ENCODE results near the gene GPR173. TPM values are rescaled to one million over a fixed set of nuclear protein-coding genes. Genes with fewer than 3 reads are reported as not detected.

The GPR173 gene
- total and polyA plus RNA-seq, 2 experiments from 2014 or later = 0.92 to 7.7 TPM

DNA sequence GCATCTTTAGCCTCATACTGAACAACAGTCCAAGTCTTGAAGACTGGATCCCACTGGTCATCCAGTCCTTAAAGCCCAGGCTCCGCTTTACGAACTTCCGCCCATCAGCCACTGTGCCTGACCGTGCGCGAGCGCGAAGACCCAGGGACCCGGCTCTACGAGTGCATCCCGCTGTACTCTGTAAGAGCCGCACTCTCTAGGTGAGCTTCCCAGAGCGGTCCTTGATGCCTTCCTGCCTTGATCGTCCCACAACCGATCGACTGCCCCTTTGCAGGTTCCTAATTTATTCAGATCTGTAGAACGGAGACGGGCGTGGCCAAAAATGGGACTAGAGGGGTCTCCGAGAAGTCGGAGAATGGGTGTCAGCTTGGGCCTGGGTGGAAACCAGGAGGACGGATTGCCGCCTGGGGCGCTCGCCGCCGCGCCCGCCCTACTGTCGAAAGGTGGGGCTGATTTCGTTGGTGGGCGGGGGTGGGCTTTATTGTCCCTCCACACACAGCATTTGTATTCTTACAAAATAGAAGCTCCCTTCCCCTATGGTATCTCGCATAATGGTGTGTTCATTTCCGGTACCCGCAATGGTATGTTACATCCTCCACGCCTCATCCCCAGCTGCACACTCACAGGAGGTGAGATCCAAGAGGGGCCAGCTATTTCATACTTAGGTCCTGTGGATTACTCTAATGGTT, 48.0 kb upstream of the GPR173 start:
- Histone ChIP-seq H3F3A (replicated peaks; ENCODE audit: low read depth) (no peaks in the 10 kb centered on the region), H3K4me1 (ENCODE audit: insufficient read depth) (no peaks in the 10 kb centered on the region), H4K20me1 (replicated peaks; ENCODE audit: insufficient read depth) (no peaks in the 10 kb centered on the region), H3K27ac (ENCODE audit: low read depth) (no peak overlapping the region), H2AFZ (peak overlapping the region; percentile 90; the same call in 1 of the 2 replicates), H3K79me2 (replicated peaks; ENCODE audit: insufficient read depth) (no peaks in the 10 kb centered on the region), H3K36me3 (ENCODE audit: insufficient read depth) (no peaks in the 10 kb centered on the region), H3K4me3 (peak overlapping the region; percentile 59), H3K4me2 (peak overlapping the region; percentile 79), H3K27me3 (ENCODE audit: insufficient read depth) (peaks cover 30% of the 10 kb centered on the region), H3K9me2 (ENCODE audit: insufficient read depth) (no peaks in the 10 kb centered on the region)
- TF ChIP-seq ZNF331 (CRISPR knock-in tag; IDR thresholded peaks at IDR 0.05; ENCODE audit: low read depth) (no peak), ZNF462 (CRISPR knock-in tag; IDR thresholded peaks at IDR 0.05) (no peak), NANOG (IDR thresholded peaks at IDR 0.05; ENCODE audit: borderline replicate concordance) (no peak)
- Mint-ChIP-seq H3K27me3 (ENCODE audit: insufficient read depth, low read depth, poor library complexity) (peaks cover 4% of the 10 kb centered on the region), H3K9me3 (no peaks in the 10 kb centered on the region), H3K36me3 (ENCODE audit: low read depth) (no peaks in the 10 kb centered on the region), H3K4me3 (peak overlapping the region; percentile 63; the same call in 2 of the 3 replicates), H3K4me1 (0 out of 3 replicates have a peak, but pooled peaks cover 4% of the 10 kb centered on the region), H3K27ac (no peak overlapping the region)
- ATAC-seq (peak; percentile 63), DNase-seq (ENCODE audit: low spot score) (peak; percentile 39)

DNA sequence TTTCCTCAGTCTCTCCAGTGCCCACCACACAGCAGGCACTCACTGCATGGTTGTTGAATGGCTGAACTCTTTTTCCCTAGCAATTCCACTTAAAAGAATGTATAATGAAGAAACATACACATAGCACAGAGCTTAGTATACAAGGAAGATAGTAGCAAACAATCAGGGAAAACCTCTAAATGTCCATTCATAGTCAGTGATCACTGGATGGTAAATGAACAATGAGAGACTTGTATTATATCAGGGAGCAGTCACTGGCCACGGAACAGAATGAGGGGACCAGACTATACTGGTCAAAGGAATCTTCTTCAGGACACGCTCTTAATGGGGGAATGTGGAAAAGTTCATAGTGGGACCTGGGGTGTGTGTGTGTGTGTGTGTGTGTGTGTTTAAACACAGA, 46.6 kb upstream of the GPR173 start:
- Histone ChIP-seq H2AFZ (no peak overlapping the region), H3K27me3 (ENCODE audit: insufficient read depth) (peaks cover 30% of the 10 kb centered on the region), H3K4me1 (ENCODE audit: insufficient read depth) (no peaks in the 10 kb centered on the region), H3K4me2 (no peak overlapping the region), H4K20me1 (replicated peaks; ENCODE audit: insufficient read depth) (no peaks in the 10 kb centered on the region), H3K36me3 (ENCODE audit: insufficient read depth) (no peaks in the 10 kb centered on the region), H3K4me3 (no peak overlapping the region), H3K9me2 (ENCODE audit: insufficient read depth) (no peaks in the 10 kb centered on the region), H3K79me2 (replicated peaks; ENCODE audit: insufficient read depth) (no peaks in the 10 kb centered on the region), H3K27ac (ENCODE audit: low read depth) (no peak overlapping the region), H3F3A (replicated peaks; ENCODE audit: low read depth) (no peaks in the 10 kb centered on the region)
- DNase-seq (ENCODE audit: low spot score) (no peak), ATAC-seq (no peak)
- H3K27me3 Mint-ChIP-seq (ENCODE audit: insufficient read depth, low read depth, poor library complexity) = peaks cover 4% of the 10 kb centered on the region
- H3K4me1 Mint-ChIP-seq = 0 out of 3 replicates have a peak, but pooled peaks cover 4% of the 10 kb centered on the region
- no peak overlapping the region for H3K4me3 Mint-ChIP-seq
- no peak overlapping the region for H3K27ac Mint-ChIP-seq
- H3K9me3 Mint-ChIP-seq = no peaks in the 10 kb centered on the region
- H3K36me3 Mint-ChIP-seq (ENCODE audit: low read depth) = no peaks in the 10 kb centered on the region
- TF ChIP-seq ZNF331 (CRISPR knock-in tag; IDR thresholded peaks at IDR 0.05; ENCODE audit: low read depth) (no peak), CTCF (conservative IDR thresholded peaks at IDR 0.05; ENCODE audit: low read depth in 2 of 2) (no peak), EZH2 (IDR thresholded peaks at IDR 0.05; ENCODE audit: low read depth, unreplicated experiment) (no peak), STAT1 (IDR thresholded peaks at IDR 0.05; ENCODE audit: unreplicated experiment) (no peak)
- TF ChIP-seq, protein P1, sequence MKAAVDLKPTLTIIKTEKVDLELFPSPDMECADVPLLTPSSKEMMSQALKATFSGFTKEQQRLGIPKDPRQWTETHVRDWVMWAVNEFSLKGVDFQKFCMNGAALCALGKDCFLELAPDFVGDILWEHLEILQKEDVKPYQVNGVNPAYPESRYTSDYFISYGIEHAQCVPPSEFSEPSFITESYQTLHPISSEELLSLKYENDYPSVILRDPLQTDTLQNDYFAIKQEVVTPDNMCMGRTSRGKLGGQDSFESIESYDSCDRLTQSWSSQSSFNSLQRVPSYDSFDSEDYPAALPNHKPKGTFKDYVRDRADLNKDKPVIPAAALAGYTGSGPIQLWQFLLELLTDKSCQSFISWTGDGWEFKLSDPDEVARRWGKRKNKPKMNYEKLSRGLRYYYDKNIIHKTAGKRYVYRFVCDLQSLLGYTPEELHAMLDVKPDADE (IDR thresholded peaks at IDR 0.05) = no peak
- TF ChIP-seq, protein P2, sequence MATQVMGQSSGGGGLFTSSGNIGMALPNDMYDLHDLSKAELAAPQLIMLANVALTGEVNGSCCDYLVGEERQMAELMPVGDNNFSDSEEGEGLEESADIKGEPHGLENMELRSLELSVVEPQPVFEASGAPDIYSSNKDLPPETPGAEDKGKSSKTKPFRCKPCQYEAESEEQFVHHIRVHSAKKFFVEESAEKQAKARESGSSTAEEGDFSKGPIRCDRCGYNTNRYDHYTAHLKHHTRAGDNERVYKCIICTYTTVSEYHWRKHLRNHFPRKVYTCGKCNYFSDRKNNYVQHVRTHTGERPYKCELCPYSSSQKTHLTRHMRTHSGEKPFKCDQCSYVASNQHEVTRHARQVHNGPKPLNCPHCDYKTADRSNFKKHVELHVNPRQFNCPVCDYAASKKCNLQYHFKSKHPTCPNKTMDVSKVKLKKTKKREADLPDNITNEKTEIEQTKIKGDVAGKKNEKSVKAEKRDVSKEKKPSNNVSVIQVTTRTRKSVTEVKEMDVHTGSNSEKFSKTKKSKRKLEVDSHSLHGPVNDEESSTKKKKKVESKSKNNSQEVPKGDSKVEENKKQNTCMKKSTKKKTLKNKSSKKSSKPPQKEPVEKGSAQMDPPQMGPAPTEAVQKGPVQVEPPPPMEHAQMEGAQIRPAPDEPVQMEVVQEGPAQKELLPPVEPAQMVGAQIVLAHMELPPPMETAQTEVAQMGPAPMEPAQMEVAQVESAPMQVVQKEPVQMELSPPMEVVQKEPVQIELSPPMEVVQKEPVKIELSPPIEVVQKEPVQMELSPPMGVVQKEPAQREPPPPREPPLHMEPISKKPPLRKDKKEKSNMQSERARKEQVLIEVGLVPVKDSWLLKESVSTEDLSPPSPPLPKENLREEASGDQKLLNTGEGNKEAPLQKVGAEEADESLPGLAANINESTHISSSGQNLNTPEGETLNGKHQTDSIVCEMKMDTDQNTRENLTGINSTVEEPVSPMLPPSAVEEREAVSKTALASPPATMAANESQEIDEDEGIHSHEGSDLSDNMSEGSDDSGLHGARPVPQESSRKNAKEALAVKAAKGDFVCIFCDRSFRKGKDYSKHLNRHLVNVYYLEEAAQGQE (IDR thresholded peaks at IDR 0.05; ENCODE audit: unreplicated experiment) = no peak
